ENCODE data around the gene SMIM17. TPM values are rescaled to one million over a fixed set of nuclear protein-coding genes. Genes with fewer than 3 reads are reported as not detected.

The SMIM17 gene
- total and polyA plus RNA-seq, 5 donors from 2014 or later = 0.45 TPM; not detected in 4

DNA sequence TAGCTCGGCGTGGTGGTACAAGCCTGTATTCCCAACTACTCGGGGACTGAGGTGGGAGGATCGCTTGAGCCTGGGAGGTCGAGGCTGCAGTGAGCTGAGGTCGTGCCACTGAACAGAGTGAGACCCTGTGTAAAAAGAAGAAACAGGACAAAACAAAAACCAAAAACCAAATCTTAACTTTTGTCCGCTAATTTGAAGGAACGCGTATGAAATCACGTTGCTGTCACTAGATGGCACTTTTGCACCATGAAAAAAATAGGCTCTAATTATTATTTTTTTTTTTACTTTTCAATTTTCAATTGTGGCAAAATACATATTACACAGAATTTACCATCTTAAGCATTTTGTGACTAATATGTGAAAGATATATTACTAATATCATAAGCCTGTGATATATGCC, 46.2 kb downstream of the SMIM17 start:
- Mint-ChIP-seq H3K27ac (no peak overlapping the region), H3K36me3 (peaks cover 12% of the 10 kb centered on the region), H3K4me3 (no peak overlapping the region), H3K9me3 (peaks cover 7 to 35% (median 21%) of the 10 kb centered on the region in 7 donors), H3K27me3 (no peaks in the 10 kb centered on the region), H3K4me1 (peaks cover 0 to 2% (median 0%) of the 10 kb centered on the region in 4 donors)
- no peak for ATAC-seq (ENCODE audit: low read depth in 2 of 2)
- DNase-seq = no peak
- H3K27me3 ChIP-seq (ENCODE audit: control insufficient read depth, insufficient read depth, low read length) = no peaks in the 10 kb centered on the region
- H3K4me1 ChIP-seq (ENCODE audit: control insufficient read depth, insufficient read depth, low read length, poor library complexity, severe bottlenecking) = no peaks in the 10 kb centered on the region
- no peaks in the 10 kb centered on the region for H3K36me3 ChIP-seq (ENCODE audit: control insufficient read depth, insufficient read depth, low read length)
- H3K9me3 ChIP-seq (ENCODE audit: control insufficient read depth in 2 of 2, low read length in 2 of 2) = peaks cover 4 to 29% of the 10 kb centered on the region in 2 experiments
- no peak overlapping the region for H3K27ac ChIP-seq (ENCODE audit: insufficient read depth, low read length, poor library complexity, severe bottlenecking)
- no peak overlapping the region for H3K4me3 ChIP-seq (ENCODE audit: low read depth, low read length)

DNA sequence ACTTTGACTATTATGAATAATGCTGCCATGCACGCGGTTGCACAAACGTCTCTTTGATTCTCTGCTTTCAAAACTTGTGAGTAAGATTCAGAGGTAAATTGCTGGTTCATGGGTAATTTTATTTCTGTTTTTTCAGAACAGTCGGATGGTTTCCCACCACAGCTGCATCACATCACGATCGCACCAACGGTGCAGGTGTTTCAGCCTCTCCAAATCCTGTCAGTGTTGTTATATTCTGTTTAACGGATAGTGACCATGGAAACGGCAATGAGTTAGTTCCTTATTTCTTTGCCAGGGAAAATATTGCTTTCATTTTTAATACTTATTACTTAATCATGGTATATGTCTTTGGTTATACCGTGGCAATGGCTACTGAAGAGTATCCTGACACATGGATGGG, 47.7 kb downstream of the SMIM17 start:
- Histone ChIP-seq H3K27me3 (ENCODE audit: control insufficient read depth, insufficient read depth, low read length) (no peaks in the 10 kb centered on the region), H3K4me3 (ENCODE audit: low read depth, low read length) (no peak overlapping the region), H3K27ac (ENCODE audit: insufficient read depth, low read length, poor library complexity, severe bottlenecking) (no peak overlapping the region), H3K4me1 (ENCODE audit: control insufficient read depth, insufficient read depth, low read length, poor library complexity, severe bottlenecking) (no peaks in the 10 kb centered on the region), H3K9me3 (ENCODE audit: control insufficient read depth in 2 of 2, low read length in 2 of 2) (peaks cover 4 to 23% of the 10 kb centered on the region in 2 experiments), H3K36me3 (ENCODE audit: control insufficient read depth, insufficient read depth, low read length) (no peaks in the 10 kb centered on the region)
- H3K27ac Mint-ChIP-seq = no peak overlapping the region
- H3K9me3 Mint-ChIP-seq = peaks cover 7 to 30% (median 17%) of the 10 kb centered on the region in 7 donors
- no peaks in the 10 kb centered on the region for H3K27me3 Mint-ChIP-seq
- ATAC-seq (ENCODE audit: low read depth in 2 of 2) = no peak
- H3K4me3 Mint-ChIP-seq = no peak overlapping the region
- peaks cover 8% of the 10 kb centered on the region for H3K36me3 Mint-ChIP-seq
- H3K4me1 Mint-ChIP-seq = peaks cover 0 to 2% (median 0%) of the 10 kb centered on the region in 4 donors
- no peak for DNase-seq

DNA sequence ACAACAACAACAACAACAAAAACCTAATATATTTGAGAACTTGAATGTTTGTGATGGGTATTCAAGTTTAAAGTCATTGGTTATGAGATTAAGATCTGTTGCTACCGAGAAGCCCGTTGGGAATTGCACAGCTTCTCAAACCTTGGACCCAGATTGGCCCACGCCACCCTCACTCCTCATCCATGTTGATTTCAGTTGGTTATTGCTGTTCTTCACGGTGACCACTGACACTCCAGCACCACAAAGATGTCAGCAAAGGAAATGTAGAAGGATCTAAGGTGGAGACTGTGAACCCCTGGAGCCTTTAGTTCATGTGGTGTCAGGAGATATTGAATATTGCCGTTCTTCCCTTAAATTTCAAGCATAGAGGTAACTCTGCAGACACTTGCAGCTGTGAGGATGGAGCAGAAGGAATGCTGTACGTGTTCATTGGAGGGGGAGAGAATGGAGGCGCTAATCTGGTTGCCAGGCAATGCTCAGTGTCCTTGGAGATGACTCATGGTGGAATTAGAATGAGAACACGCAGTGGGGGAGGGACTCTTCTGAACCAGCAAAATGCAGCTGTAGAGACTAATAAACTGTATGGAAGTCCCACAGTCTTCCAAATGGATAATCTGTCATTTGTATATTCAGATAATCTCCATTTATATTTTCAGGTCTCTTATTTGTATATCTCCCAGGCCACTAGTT, 49.4 kb downstream of the SMIM17 start:
- Histone ChIP-seq H3K4me1 (ENCODE audit: control insufficient read depth, insufficient read depth, low read length, poor library complexity, severe bottlenecking) (no peaks in the 10 kb centered on the region), H3K9me3 (ENCODE audit: control insufficient read depth in 2 of 2, low read length in 2 of 2) (peaks cover 6 to 21% of the 10 kb centered on the region in 2 experiments), H3K36me3 (ENCODE audit: control insufficient read depth, insufficient read depth, low read length) (no peaks in the 10 kb centered on the region), H3K4me3 (ENCODE audit: low read depth, low read length) (no peak overlapping the region), H3K27ac (ENCODE audit: insufficient read depth, low read length, poor library complexity, severe bottlenecking) (no peak overlapping the region), H3K27me3 (ENCODE audit: control insufficient read depth, insufficient read depth, low read length) (no peaks in the 10 kb centered on the region)
- no peaks in the 10 kb centered on the region for H3K27me3 Mint-ChIP-seq
- ATAC-seq (ENCODE audit: low read depth in 2 of 2) (no peak), DNase-seq (no peak)
- peaks cover 0 to 2% (median 0%) of the 10 kb centered on the region in 4 donors for H3K4me1 Mint-ChIP-seq
- peaks cover 7 to 25% (median 15%) of the 10 kb centered on the region in 7 donors for H3K9me3 Mint-ChIP-seq
- no peak overlapping the region for H3K27ac Mint-ChIP-seq
- H3K36me3 Mint-ChIP-seq = peaks cover 8% of the 10 kb centered on the region
- H3K4me3 Mint-ChIP-seq = no peak overlapping the region

DNA sequence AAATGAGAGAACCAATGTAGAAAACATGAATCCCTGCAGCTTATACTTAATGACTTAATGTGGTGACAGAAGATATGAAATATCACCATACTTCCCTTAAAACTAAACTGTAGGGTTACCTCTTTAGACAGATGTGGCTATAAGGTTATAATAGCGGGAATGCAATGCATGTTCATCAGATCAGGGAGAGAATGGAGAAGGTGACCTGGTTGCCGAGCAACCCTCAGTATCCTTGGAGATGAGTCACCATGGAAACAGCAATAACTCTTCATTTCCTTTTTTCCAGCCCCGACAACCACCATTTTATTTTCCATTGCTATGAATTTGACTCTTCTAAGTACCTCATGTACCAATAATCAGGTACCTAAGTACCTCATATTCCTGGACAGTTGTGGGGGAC, 56.6 kb downstream of the SMIM17 start:
- H3K4me3 ChIP-seq (ENCODE audit: low read depth, low read length) = no peak overlapping the region
- H3K36me3 Mint-ChIP-seq = peaks cover 3% of the 10 kb centered on the region
- H3K36me3 ChIP-seq (ENCODE audit: control insufficient read depth, insufficient read depth, low read length) = no peaks in the 10 kb centered on the region
- no peak overlapping the region for H3K4me3 Mint-ChIP-seq
- no peaks in the 10 kb centered on the region for H3K4me1 Mint-ChIP-seq
- no peaks in the 10 kb centered on the region for H3K27me3 ChIP-seq (ENCODE audit: control insufficient read depth, insufficient read depth, low read length)
- DNase-seq (no peak), ATAC-seq (ENCODE audit: low read depth in 2 of 2) (no peak)
- H3K9me3 ChIP-seq (ENCODE audit: control insufficient read depth in 2 of 2, low read length in 2 of 2) = peaks cover 19 to 23% of the 10 kb centered on the region in 2 experiments
- peaks cover 0 to 33% (median 13%) of the 10 kb centered on the region in 7 donors for H3K9me3 Mint-ChIP-seq
- no peaks in the 10 kb centered on the region for H3K4me1 ChIP-seq (ENCODE audit: control insufficient read depth, insufficient read depth, low read length, poor library complexity, severe bottlenecking)
- H3K27ac Mint-ChIP-seq = no peak overlapping the region
- H3K27me3 Mint-ChIP-seq = no peaks in the 10 kb centered on the region
- H3K27ac ChIP-seq (ENCODE audit: insufficient read depth, low read length, poor library complexity, severe bottlenecking) = no peak overlapping the region

DNA sequence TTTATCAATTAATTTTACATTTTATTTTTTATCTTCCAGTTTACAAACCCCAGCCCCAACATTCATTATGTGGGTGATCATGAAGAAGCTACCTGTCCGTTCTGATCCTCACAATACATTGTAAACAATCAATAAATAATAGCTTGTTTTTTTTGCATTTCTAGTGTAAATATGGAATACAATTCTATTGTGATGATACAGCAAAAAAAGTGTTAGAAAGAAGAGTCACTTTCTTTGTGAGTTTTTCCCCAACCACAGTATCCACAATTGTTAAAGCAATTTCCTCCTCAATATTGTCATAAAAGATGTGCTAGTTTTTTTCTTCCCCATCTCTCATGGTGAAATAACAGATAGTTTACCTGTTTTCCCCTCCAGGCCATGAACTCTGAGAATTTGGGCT, 58.9 kb downstream of the SMIM17 start:
- H3K36me3 Mint-ChIP-seq = peaks cover 3% of the 10 kb centered on the region
- H3K4me3 Mint-ChIP-seq = no peak overlapping the region
- H3K9me3 Mint-ChIP-seq = peaks cover 3 to 43% (median 15%) of the 10 kb centered on the region in 7 donors
- Histone ChIP-seq H3K9me3 (ENCODE audit: control insufficient read depth in 2 of 2, low read length in 2 of 2) (peaks cover 27 to 29% of the 10 kb centered on the region in 2 experiments), H3K36me3 (ENCODE audit: control insufficient read depth, insufficient read depth, low read length) (no peaks in the 10 kb centered on the region), H3K27ac (ENCODE audit: insufficient read depth, low read length, poor library complexity, severe bottlenecking) (no peak overlapping the region), H3K27me3 (ENCODE audit: control insufficient read depth, insufficient read depth, low read length) (no peaks in the 10 kb centered on the region), H3K4me3 (ENCODE audit: low read depth, low read length) (no peak overlapping the region), H3K4me1 (ENCODE audit: control insufficient read depth, insufficient read depth, low read length, poor library complexity, severe bottlenecking) (no peaks in the 10 kb centered on the region)
- ATAC-seq (ENCODE audit: low read depth in 2 of 2) (no peak), DNase-seq (no peak)
- no peaks in the 10 kb centered on the region for H3K4me1 Mint-ChIP-seq
- no peak overlapping the region for H3K27ac Mint-ChIP-seq
- H3K27me3 Mint-ChIP-seq = no peaks in the 10 kb centered on the region

DNA sequence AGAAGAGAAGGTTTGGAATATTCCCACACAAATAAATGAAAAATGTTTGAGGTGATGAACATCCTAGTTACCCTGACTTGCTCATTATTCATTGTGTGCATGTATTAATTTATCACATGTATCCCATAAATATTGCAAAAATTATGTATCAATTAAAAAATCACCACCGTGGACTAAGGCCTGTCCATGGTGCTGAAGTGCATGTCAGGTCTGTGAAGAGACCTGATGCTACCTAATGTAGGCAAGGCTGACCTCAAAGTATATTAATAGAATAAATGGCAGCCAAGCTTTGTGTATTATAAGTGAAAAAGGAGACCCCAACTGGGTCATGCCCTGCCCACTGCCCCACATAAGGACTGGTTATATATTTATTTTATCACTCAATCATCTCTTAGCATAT, 63.0 kb downstream of the SMIM17 start:
- H3K4me1 Mint-ChIP-seq = no peaks in the 10 kb centered on the region
- DNase-seq (no peak), ATAC-seq (ENCODE audit: low read depth in 2 of 2) (no peak)
- H3K27ac Mint-ChIP-seq = no peak overlapping the region
- no peaks in the 10 kb centered on the region for H3K27me3 Mint-ChIP-seq
- H3K36me3 Mint-ChIP-seq = peaks cover under 1% of the 10 kb centered on the region
- Histone ChIP-seq H3K36me3 (ENCODE audit: control insufficient read depth, insufficient read depth, low read length) (no peaks in the 10 kb centered on the region), H3K4me1 (ENCODE audit: control insufficient read depth, insufficient read depth, low read length, poor library complexity, severe bottlenecking) (no peaks in the 10 kb centered on the region), H3K27ac (ENCODE audit: insufficient read depth, low read length, poor library complexity, severe bottlenecking) (no peak overlapping the region), H3K27me3 (ENCODE audit: control insufficient read depth, insufficient read depth, low read length) (no peaks in the 10 kb centered on the region), H3K4me3 (ENCODE audit: low read depth, low read length) (no peak overlapping the region), H3K9me3 (ENCODE audit: control insufficient read depth in 2 of 2, low read length in 2 of 2) (peaks cover 18 to 28% of the 10 kb centered on the region in 2 experiments)
- peaks cover 7 to 52% (median 23%) of the 10 kb centered on the region in 7 donors for H3K9me3 Mint-ChIP-seq
- H3K4me3 Mint-ChIP-seq = no peak overlapping the region

Other genes with a start within 250 kb of the SMIM17 start
- 2.3 TPM for gene ZNF582, start 249.6 kb upstream of the SMIM17 start, total RNA-seq
- gene ZNF582, start 249.6 kb upstream of the SMIM17 start, polyA plus RNA-seq = 1 to 10 TPM; 3.8 to 6.0 (median 4.9) TPM
- 2.2 TPM for gene ZNF583, start 238.8 kb upstream of the SMIM17 start, total RNA-seq
- gene ZNF583, start 238.8 kb upstream of the SMIM17 start, polyA plus RNA-seq = 10 to 100 TPM in 2 of 4 donors, 1 to 10 TPM in 2; 7.3 to 17.0 (median 12.5) TPM
- 0.91 TPM for gene ZNF667, start 165.8 kb upstream of the SMIM17 start, total RNA-seq
- gene ZNF667, start 165.8 kb upstream of the SMIM17 start, polyA plus RNA-seq = 1 to 10 TPM in 1 of 4 donors, under 1 TPM in 3; 0.14 to 2.5 (median 0.50) TPM
- 0.62 TPM for gene ZNF471, start 135.3 kb upstream of the SMIM17 start, total RNA-seq
- under 1 TPM in 3 of 4 donors, not detected in 1; 0.17 to 0.39 (median 0.30) TPM for gene ZNF471, start 135.3 kb upstream of the SMIM17 start, polyA plus RNA-seq
- gene ZFP28, start 104.2 kb upstream of the SMIM17 start, total RNA-seq = 2.9 TPM
- gene ZFP28, start 104.2 kb upstream of the SMIM17 start, polyA plus RNA-seq = 1 to 10 TPM; 1.1 to 3.3 (median 2.0) TPM
- gene ZNF470, start 75.7 kb upstream of the SMIM17 start, total RNA-seq = 0.84 TPM
- 1 to 10 TPM; 1.3 to 3.4 (median 1.9) TPM for gene ZNF470, start 75.7 kb upstream of the SMIM17 start, polyA plus RNA-seq
- 3.3 TPM for gene ZNF71, start 47.9 kb upstream of the SMIM17 start, total RNA-seq
- gene ZNF71, start 47.9 kb upstream of the SMIM17 start, polyA plus RNA-seq = 10 to 100 TPM in 2 of 4 donors, 1 to 10 TPM in 2; 6.9 to 11.4 (median 10.1) TPM
- gene ZNF835, start 28.6 kb downstream of the SMIM17 start, total RNA-seq = 0.15 TPM
- 1 to 10 TPM in 2 of 4 donors, under 1 TPM in 2; 0.60 to 5.6 (median 2.8) TPM for gene ZNF835, start 28.6 kb downstream of the SMIM17 start, polyA plus RNA-seq
- gene PEG3, start 197.6 kb downstream of the SMIM17 start, total RNA-seq = 0.17 TPM
- under 1 TPM in 1 of 4 donors, not detected in 3; 0.34 TPM for gene PEG3, start 197.6 kb downstream of the SMIM17 start, polyA plus RNA-seq
- gene ZIM2, start 197.6 kb downstream of the SMIM17 start, total RNA-seq = not detected
- not detected for gene ZIM2, start 197.6 kb downstream of the SMIM17 start, polyA plus RNA-seq

Data from CD4-positive, CD25-positive, alpha-beta regulatory T cell (primary cell).